HT1080 (cell line): Measurements from ENCODE around the gene AKIRIN2. TPM values are rescaled to one million over a fixed set of nuclear protein-coding genes. Genes with fewer than 3 reads are reported as not detected.
"Not testable (repeated sequence)": the region's sequence is repeated elsewhere in the genome, so short reads cannot be mapped to it uniquely, and the experiment has no call there.

Experiments
- DNase-seq: peaks from one replicate; pipeline ENCODE4 v3.0.0-alpha.2; 2015; ENCODE audit warnings: low read depth
- total RNA-seq: library from RNA; depleted of rRNA; stranded (reverse); fragments of >200 nt; shearing (Covaris generic); gene quantifications from 2 replicates; pipeline ENCODE4 v1.2.3, GENCODE V29; 2014

Gene AKIRIN2
- total RNA-seq, 1 experiment from 2014 or later: 32.4 TPM

DNA sequence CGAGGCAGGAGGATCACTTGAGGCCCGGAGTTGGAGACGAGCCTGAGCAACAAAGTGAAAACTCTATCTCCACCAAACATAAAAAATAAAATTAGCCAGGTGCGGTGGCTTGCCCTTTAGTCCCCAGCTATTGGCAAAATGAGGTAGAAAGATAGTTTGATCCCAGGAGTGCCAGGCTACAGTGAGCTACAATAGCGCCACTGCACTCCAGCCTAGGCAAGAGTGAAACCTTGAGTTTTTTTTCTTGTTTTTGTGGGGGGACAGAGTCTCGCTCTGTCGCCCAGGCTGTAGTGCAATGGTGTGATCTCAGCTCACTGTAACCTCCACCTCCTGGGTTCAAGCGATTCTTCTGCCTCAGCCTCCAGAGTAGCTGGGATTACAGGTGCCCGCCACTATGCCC, 14.1 kb downstream of the AKIRIN2 start:
- DNase-seq: not testable (repeated sequence)

DNA sequence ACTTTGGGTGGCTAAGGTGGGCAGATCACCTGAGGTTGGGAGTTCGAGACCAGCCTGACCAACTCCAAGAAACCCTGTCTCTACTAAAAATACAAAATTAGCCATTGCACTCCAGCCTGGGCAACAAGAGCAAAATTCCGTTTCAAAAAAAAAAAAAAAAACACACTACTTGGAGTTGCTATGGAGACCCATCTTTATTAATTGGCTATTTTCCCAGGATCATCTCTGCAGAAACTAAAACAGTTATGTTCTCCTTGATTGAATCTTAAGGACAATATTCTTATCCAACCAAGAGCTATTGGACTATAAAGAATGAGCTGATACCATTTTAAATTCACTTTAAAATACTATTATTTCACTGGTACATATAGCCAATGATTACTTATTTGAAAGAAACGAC, 14.7 kb downstream of the AKIRIN2 start:
- no peak for DNase-seq

DNA sequence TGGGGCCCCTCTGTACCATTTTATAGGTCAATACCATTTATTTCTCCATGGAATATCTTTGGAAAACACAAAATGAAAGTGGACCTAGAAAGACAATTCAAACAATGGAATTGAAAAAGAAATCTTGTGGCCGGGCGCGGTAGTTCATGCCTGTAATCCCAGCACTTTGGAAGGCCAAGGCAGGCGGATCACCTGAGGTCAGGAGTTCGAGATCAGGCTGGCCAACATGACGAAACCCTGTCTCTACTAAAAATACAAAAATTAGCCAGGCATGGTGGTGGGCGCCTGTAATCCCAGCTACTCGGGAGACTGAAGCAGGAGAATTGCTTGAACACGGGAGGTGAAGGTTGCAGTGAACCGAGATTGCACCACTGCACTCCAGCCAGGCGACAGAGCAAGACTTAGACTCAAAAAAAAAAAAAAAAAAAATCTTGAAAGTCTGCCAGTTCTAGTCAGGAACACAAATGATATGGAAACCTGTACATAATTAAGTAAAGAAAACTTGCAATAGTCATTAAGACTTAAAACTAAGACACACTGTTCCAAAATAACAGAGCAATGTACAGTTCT, 15.3 kb downstream of the AKIRIN2 start:
- not testable (repeated sequence) for DNase-seq

DNA sequence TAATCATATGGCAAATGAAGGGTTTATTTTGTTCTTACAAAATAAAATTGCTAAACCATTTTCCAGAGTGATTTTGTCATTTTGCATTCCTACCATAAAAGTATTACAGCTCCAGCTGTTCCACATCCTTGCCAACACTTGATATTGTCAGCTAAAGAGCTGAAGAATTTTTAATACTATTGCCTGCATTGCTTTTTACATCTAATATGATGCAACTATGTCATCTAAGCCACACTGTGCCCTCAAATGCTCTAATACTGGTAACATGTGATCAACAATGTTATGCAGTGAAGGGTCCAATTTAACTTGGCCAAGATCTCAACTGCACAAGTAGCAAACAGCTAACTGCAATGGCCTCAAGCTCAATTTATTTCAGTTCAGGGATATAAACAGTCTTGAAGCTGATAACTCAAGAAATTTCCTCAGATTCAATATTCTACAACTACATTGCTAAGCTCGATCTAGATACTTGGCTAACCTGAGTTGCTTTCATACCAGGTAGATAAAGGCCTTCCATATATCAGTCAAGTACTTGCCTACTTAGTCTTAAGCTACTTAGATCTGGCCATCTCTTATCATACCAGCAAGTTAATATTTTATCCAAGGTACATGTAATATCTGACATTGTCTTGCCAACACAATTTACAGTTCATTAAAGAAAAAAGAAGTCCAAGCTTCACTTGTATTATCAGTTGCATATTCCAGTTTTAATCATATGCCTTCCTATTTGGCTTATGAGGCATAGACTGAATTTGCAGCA, 17.0 kb downstream of the AKIRIN2 start:
- no peak for DNase-seq

DNA sequence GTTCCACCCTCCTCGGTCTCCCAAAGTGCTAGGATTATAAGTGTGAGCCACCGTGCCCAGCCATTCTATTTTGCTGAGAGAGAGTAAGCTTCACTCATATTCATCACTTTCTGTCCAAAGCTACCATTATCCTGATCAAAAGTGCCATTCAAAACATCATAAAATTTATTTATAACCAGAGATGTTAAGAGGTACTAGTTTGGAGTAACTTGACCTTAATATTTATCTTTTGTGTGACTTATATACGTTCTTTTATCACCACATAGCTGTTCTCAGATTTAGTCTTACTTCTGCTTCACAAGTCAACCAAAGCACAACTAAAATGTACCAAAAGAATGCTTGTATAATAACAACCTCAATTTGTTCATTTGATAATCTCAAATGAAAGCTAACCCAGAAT, 18.1 kb downstream of the AKIRIN2 start:
- no peak for DNase-seq

DNA sequence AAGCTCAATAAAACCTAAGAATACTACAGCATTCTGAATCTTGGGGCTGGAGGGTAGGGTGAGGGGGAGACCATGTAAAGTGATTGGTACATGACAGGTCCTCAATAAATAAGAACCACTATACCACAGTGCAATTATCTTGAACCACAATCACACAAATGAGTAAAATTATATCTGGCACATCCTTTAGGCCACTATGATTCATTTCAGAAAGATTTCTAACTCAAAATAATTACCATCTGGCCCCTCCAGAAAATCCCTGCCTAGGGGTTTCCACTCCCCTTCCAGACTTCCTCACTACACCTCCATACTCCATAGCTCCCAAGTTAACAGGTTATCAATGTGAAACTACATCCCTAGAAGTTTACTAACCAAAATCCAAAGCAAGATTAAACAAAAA, 19.7 kb downstream of the AKIRIN2 start:
- DNase-seq: peak; percentile 59

DNA sequence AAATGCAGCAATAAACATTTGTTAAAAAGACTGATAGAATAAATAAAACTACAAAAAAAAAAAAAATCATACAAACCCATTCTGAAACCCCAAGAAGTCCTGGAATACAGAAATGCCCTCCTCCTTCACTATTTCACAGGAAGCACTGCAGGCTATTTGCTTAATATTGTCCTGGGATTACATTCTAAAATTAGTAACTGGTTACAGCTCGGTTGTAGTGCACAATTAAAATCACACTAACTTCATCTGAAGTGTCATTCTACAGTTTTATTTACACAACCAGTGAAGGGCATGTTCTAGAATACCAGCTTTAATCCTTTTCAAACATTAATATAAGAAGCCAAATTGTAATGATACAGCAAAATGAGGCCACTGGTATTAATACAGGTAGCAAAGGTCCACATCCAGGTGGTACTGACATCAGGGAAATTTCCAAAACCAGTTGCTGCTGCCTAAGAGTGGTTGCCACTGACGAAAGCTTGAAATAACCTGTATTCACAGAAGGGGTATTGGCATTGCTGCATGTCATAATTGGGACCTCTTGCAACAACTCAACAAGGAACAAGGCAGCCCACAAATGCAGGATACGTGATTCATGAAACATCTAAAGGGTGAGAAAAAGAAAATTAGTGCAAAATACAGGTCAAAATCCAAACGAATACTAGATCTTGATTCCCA, 26.9 kb downstream of the AKIRIN2 start:
- DNase-seq: no peak

DNA sequence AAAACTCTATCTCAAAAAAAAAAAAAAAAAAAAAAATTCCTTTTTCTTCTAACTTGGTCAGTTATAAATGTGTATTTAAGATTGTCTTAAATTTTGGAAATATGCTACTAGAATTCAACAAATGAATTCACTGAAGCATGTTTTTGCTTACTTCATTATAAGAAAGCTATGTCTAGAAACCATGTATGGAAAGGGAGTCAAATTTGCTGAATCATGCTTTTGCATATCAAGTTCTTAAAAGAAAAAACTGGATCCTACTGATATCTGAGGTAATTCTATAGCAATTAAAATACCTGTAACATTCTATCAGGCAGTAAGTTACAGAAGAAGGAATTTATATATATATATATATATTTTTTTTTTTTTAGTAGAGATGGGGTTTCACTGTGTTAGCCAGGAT, 27.7 kb downstream of the AKIRIN2 start:
- DNase-seq: no peak

DNA sequence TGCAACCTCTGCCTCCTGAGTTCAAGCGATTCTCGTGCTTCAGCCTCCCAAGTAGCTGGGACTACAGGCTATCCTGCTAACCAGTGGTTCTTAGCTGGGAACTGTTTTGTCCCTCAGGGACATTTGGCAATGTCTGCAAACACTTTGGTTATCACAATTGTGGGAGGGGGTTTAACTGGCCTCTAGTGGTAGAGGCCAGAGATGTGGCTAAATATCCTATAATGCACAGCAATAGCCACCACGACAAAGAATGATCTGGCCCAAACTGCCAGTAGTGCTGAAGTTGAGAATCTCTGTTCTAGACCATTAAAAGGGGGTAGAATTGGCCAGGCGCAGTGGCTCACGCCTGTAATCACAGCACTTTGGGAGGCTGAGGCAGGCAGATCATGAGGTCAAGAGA, 28.8 kb downstream of the AKIRIN2 start:
- DNase-seq: no peak

DNA sequence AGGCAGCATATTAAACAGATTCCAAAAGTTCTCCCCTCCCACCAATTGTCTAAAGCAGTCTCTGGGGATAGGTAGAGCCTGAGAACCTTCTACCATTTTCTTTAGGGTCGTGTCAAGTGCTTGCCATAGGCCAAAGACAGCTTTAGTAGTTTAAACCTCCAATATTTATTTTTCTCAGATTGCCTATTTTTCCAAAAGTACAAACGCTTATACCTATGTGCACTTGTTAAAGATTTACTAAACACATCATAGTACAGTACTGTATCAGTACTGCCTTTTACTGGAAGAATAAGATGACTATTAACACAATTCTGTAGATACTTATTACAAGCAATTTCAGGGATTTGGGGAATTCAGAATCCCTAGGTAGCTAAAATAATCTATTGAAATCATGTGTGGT, 29.4 kb downstream of the AKIRIN2 start:
- no peak for DNase-seq

DNA sequence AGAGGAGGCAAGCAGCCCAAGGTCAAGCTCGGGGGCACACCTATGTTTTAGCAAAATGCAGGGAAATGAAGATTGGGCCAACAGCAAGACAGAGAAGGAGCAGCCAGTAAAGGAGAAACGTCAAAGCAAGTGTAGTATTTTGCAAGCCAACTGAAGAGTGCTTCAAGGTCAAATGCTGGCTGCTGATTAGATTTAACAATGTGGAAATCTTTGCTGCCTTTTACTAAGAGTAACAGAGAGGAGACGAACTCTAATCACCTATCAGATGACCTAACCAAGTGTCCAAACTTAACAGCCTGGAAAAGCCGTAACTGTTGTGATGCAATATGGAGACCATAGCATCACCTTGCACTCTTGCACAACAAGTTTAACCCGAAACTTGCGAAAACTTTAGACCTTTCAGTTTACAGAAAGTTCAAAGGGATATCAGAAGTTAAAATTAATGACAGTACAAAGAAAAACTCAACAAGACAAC, 30.4 kb downstream of the AKIRIN2 start:
- DNase-seq: no peak

DNA sequence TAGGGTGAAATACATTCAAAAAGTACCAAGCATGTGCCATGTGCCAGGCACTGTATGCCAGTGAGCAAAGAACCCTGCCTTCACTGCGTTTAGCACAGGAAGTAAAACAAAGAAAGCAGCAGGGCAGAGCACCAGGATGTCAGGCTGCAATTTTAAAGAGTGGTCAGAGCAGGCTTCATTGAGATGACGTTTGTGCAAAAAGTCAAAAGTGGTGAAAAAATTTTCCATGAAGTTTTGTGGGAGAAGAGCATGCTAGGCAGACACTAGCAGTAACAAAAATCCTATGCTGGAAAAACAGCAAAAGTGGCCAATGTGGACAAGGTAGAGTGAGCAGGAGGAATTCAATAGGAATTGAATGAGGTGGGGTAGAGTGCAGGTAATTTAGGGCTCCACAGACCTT, 31.3 kb downstream of the AKIRIN2 start:
- DNase-seq: no peak

DNA sequence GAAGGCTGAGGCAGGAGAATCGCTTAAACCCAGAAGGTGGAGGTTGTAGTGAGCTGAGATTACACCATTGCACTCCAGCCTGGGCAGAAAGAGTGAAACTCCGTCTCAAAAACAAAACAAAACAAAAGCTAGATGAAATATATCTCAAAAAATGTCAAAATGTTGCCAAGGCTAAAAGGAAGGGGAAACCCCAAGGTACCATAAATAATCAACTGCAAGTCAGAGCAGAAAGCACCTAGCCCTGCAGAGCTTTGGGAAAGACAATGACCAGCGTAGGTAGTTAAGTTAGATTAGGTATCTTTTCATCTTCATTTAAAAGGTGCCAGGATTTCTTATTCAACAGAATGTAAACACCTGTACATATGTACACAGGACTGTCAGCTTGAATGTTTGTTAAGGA, 33.0 kb downstream of the AKIRIN2 start:
- DNase-seq: no peak

DNA sequence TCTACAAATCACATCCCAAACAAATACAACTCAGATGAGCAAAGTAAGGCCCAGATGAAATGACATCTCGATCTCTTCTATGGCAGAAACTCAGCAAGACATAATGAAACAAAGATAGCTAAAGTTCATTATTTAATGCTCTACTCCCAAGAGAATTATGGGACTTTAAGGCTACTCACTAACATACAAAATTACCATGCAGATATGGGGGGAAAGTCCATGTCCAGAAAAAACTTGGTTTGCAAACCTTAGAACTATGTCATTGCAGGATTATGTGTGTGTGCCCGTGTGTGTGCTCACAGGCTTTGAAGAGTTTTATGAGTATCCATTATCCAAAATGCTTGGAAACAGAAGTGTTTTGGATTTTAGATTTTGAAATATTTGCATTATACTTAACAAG, 34.0 kb downstream of the AKIRIN2 start:
- DNase-seq: no peak

DNA sequence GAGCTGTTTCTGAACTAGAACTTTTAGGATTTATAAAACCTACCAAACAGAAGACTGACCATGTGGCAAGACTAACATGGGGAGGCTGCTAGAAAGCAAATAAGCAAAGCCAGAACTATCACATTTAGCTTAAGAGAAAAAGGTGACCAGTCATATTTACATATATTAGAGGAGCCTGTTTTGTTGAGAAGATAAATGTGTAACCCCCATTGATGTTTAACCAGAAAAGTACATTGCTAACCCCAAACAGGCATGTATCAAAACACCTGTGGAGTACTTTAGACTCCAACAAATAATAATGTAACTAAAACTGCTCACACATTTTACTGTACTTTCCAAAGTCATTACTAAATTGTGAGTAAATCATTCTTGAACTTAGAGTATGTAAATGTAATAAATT, 35.0 kb downstream of the AKIRIN2 start:
- no peak for DNase-seq

DNA sequence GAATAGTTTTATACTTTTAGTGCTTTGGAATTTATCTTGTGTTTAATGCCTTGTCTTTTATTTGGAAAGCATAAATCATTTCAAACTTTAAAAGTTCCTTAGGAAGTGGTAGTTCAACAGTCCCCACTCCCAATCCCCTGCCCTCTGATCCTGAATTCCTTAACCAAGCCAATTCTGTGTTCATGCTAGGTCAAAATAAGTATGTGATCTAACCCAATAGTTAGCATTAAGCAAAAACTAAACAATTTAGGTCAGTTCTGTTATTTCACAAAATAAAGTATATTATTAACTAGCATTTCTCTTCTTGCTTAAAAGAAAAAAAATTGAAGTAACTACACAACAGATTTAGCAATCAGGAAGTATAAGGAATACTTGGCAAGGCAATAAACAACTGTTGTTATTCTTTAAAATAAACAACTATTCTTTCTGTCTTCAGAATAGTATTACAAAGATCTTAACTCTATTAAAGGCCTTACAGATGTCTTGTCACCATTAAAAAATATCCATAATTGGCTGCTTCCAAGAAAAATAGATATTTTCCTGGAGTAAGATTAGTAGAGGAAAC, 37.0 kb downstream of the AKIRIN2 start:
- DNase-seq: no peak

DNA sequence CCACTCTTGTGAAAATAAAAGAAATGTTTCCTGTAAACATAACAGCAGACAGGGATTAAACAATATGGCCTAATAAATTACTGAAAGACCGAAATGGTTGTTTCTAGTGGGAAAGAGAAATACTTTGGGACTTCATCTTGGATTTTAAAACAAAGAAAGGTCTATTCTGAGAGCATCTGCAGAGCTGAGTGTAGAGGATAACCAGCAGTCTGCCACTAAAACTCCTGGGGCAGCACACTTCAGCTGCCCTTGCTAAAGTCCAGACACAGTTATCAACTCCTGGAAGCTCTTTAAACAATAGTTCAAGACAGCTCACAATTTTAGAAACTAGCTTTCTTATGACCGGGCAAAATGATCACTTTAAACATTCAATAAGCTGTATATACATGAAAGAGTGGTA, 38.6 kb downstream of the AKIRIN2 start:
- DNase-seq: no peak

DNA sequence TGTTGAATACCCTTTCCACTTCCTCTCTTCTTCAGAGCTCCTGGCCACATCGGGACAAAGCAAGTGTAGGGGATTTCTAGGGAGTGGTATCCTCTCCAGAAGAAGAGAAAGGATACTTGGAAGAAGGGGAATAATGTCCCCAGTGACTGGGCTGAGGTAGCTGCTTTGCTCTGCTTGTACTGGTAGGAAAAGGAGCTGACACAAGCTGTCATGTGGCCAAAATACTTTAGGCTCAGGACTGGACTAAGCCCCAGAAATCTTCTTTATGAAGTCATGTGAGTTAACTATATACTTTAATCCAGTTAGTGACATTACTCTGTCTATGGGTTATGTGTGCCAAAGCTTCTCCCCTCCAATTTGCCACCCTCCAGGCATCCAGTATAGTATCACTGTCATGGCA, 40.5 kb downstream of the AKIRIN2 start:
- no peak for DNase-seq

DNA sequence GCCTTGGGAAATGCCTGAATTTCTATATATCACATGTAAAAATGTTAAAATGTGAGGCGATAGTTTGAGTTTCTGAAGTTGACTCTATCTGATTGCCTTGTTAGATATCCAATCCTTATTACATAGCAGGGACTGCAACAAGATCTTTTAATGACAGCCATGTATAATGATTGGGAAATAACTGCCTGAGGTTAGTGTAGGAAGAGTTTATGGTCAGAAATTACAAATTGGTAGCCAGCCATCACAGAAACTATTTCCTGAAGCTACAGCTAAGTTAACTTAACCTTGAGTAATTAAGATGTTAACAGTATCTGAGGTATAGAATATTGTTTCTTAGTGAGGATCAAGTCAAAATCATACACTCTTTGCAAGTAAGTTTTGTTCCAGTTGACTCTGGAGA, 41.0 kb downstream of the AKIRIN2 start:
- DNase-seq: no peak

DNA sequence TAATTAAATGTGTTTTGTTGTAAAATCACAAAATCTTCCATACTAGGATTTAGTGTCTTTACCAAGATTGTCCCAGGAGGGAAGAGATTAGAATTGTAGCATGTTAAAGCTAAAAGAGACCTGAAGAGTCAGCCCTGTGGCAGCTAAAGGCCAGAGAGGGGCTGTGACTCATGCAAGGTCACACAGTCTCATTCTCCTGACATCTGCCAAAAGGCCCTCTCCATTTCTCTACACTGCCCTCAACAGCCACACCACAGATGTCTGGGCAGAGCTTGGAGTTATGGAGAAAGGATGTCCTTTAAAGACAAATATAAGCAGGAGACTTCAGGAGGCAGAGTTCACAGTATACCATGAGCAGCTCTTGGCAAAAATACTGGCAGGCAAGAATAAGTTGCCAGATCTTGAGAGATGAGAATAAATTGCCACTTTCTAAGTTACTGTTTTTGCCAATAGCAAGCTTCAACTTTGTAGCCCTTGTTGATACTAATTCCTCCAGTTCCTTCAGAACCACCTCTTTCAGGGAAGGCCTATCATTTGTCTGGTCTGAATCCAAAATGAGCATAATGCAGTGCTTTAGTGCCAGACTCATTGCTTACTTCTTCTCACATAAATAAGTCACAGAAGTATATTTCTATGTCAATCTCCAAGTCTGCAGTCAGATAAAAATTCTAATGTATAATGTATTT, 41.7 kb downstream of the AKIRIN2 start:
- DNase-seq: peak; percentile 79

DNA sequence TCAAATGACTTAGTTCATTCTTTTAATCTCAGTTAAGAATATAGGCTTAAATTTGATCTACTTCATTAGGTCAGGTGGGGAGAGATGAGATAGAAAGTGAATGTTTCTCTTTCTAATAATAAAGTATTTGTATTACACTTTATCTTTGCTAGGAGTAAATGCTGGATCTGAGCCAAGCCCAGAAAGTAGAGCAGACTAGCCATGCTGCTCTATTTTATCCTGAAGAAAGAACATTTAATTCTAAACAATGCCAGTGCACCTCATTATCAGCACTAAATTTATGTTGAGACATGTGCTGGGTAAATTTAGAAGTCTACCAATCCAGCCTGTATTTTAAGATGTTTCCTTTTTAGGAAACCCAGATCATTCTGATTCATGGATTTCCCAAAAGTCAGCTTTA, 43.5 kb downstream of the AKIRIN2 start:
- DNase-seq: no peak

DNA sequence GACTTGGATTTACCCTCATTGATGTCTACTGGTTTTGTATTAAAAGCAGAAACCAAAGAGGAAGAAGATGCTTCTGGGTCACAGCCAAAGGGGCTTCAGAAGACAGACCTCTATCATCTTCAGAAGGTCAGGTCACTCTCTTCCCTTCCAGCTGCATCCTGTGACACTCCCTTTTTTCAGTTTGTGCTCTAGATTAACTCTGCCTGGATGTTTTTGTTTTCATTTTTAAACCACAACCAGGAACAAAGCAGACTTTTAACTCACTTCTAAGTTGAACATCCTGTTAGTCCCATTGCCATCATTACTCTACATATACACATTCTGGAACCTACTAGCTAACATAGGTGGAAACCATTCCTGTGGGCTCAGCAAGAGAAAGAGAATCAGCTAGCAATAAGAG, 45.2 kb downstream of the AKIRIN2 start:
- peak; percentile 23 for DNase-seq
